CD14-positive monocyte (primary cell): Measurements from ENCODE around the gene MCM3AP. TPM values are rescaled to one million over a fixed set of nuclear protein-coding genes. Genes with fewer than 3 reads are reported as not detected.
"Not testable (repeated sequence)": the region's sequence is repeated elsewhere in the genome, so short reads cannot be mapped to it uniquely, and the experiment has no call there.

Experiments
- DNase-seq, 3 donors: peaks; one replicate each; pipeline ENCODE4 v3.0.0-alpha.2; 2011 to 2022
- H2AFZ ChIP-seq: 2 replicates; pipeline ENCODE4 v1.6.0; 2012; ENCODE audit warnings: mild to moderate bottlenecking, low read depth, low read length, inconsistent platforms; ENCODE audit not compliant: insufficient read depth, poor library complexity, severe bottlenecking
- H3K27ac ChIP-seq, 2 donors: 1 replicate in 1 of 2; 2 replicates in 1 of 2; pipeline ENCODE4 v1.5.1; 2012 to 2013; ENCODE audit warnings: low read length in 2 of 2, control low read depth in 1 of 2, inconsistent platforms in 1 of 2, low read depth in 1 of 2, mild to moderate bottlenecking in 1 of 2
- H3K27me3 ChIP-seq, 2 donors: one replicate each; pipeline versions ENCODE4 v1.6.0 to v1.6.1; 2011 to 2013; ENCODE audit warnings: low read length in 2 of 2; ENCODE audit not compliant: control insufficient read depth in 2 of 2, insufficient read depth in 2 of 2
- H3K36me3 ChIP-seq, 2 donors: replicated peaks in 1 of 2; 1 replicate in 1 of 2; 2 replicates in 1 of 2; pipeline versions ENCODE4 v1.5.1 to v1.6.1; 2012 to 2013; ENCODE audit warnings: low read length in 2 of 2, control low read depth in 1 of 2, inconsistent platforms in 1 of 2, mild to moderate bottlenecking in 1 of 2; ENCODE audit not compliant: insufficient read depth in 2 of 2, control insufficient read depth in 1 of 2
- H3K4me1 ChIP-seq, 2 donors: 1 replicate in 1 of 2; 2 replicates in 1 of 2; pipeline versions ENCODE4 v1.5.1 to v1.6.1; 2012 to 2013; ENCODE audit warnings: low read length in 2 of 2, control low read depth in 1 of 2, inconsistent platforms in 1 of 2, mild to moderate bottlenecking in 1 of 2, moderate library complexity in 1 of 2; ENCODE audit not compliant: insufficient read depth in 2 of 2, control insufficient read depth in 1 of 2
- H3K4me2 ChIP-seq: replicated peaks from 2 replicates; pipeline ENCODE3; 2012; ENCODE audit warnings: low read length, moderate library complexity, mild to moderate bottlenecking; ENCODE audit not compliant: poor library complexity, severe bottlenecking; ENCODE audit errors: extremely low read depth
- H3K4me3 ChIP-seq, 3 experiments: fragments of 200-600 bp in 1 of 3; sonication (generic) in 1 of 3; replicated peaks in 1 of 3; 1 replicate in 2 of 3; 2 replicates in 1 of 3; pipeline ENCODE4 v1.5.1; 2011 to 2013; ENCODE audit warnings: low read length in 3 of 3, mild to moderate bottlenecking in 3 of 3, control low read depth in 2 of 3, low read depth in 2 of 3, inconsistent platforms in 1 of 3, moderate library complexity in 1 of 3
- H3K79me2 ChIP-seq: 2 replicates; pipeline ENCODE4 v1.6.0; 2012; ENCODE audit warnings: mild to moderate bottlenecking, control low read depth, inconsistent platforms, low read length, moderate library complexity; ENCODE audit not compliant: insufficient read depth
- H3K9ac ChIP-seq: 2 replicates; pipeline ENCODE4 v1.6.0; 2017; ENCODE audit warnings: low read length, mild to moderate bottlenecking; ENCODE audit not compliant: insufficient read depth, poor library complexity, severe bottlenecking
- H3K9me3 ChIP-seq, 2 donors: replicated peaks in 1 of 2; 1 replicate in 1 of 2; 2 replicates in 1 of 2; pipeline versions ENCODE4 v1.5.1 to v1.6.1; 2012 to 2013; ENCODE audit warnings: low read length in 2 of 2, control low read depth in 1 of 2; ENCODE audit not compliant: control insufficient read depth in 1 of 2, insufficient read depth in 1 of 2
- H4K20me1 ChIP-seq: 2 replicates; pipeline ENCODE4 v1.6.0; 2012; ENCODE audit warnings: mild to moderate bottlenecking, low read length, control low read depth, moderate library complexity; ENCODE audit not compliant: insufficient read depth
- H3K27ac Mint-ChIP-seq, 7 donors: one replicate each; pipeline ENCODE4 v1.8.0; 2020; ENCODE audit warnings: mild to moderate bottlenecking in 7 of 7, mixed read lengths in 7 of 7, moderate library complexity in 6 of 7, inconsistent platforms in 2 of 7
- H3K27me3 Mint-ChIP-seq, 3 donors: one replicate each; pipeline ENCODE4 v1.8.0; 2021 to 2022; ENCODE audit warnings: low read depth in 3 of 3, mild to moderate bottlenecking in 3 of 3, mixed read lengths in 3 of 3, moderate library complexity in 3 of 3, inconsistent platforms in 1 of 3
- H3K36me3 Mint-ChIP-seq, 2 donors: one replicate each; pipeline ENCODE4 v1.8.0; 2020; ENCODE audit warnings: mixed read lengths in 2 of 2, inconsistent platforms in 1 of 2, mild to moderate bottlenecking in 1 of 2
- H3K4me1 Mint-ChIP-seq: one replicate; pipeline ENCODE4 v1.8.0; 2020; ENCODE audit warnings: mild to moderate bottlenecking, mixed read lengths
- H3K4me3 Mint-ChIP-seq, 2 donors: one replicate each; pipeline ENCODE4 v1.8.0; 2020; ENCODE audit warnings: mild to moderate bottlenecking in 2 of 2, mixed read lengths in 2 of 2, moderate library complexity in 1 of 2
- H3K9me3 Mint-ChIP-seq, 7 donors: one replicate each; pipeline ENCODE4 v1.8.0; 2020 to 2022; ENCODE audit warnings: mixed read lengths in 7 of 7, mild to moderate bottlenecking in 6 of 7, moderate library complexity in 6 of 7, inconsistent platforms in 2 of 7
- WGBS: methylation state at CpG from one replicate; pipeline ENCODE4 v1.1.5; 2013; ENCODE audit warnings: missing lambda C conversion rate; ENCODE audit not compliant: insufficient coverage; 5-methylcytosine and 5-hydroxymethylcytosine counted together
- intact Hi-C, 2 donors: fragments of 100-400 bp; cut with micrococcal nuclease; formaldehyde crosslinking; loops; one replicate each; pipeline versions ENCODE4 v1.15.0 to v1.15.1; 2023
- polyA plus RNA-seq, 3 donors: library from polyadenylated mRNA; depleted of rRNA in 1 of 3; unstranded in 2 of 3; stranded (reverse) in 1 of 3; fragments of 300-500 nt in 2 of 3; fragments of >200 nt in 1 of 3; fragmentation: Illumina TruSeq in 2 of 3; gene quantifications; 1 replicate in 2 of 3; 2 replicates in 1 of 3; pipeline ENCODE4 v1.2.3, GENCODE V29; 2012 to 2021
- TF ChIP-seq, protein P1 (sequence below): fragments of 200-600 bp; IDR thresholded peaks from one replicate; pipeline ENCODE4 v1.8.0; 2022; ENCODE audit warnings: antibody characterized with exemption, mild to moderate bottlenecking

MCM3AP gene
- polyA plus RNA-seq, 3 donors: 30.9 to 62.4 (median 32.7) TPM

GRCh38 chr21:46311568-46311967 lies 26.2 kb upstream of the MCM3AP start:
- Histone ChIP-seq H3K4me2 (no peak overlapping the region), H3K27me3 (no peaks in the 10 kb centered on the region), H3K9me3 (no peaks in the 10 kb centered on the region), H3K36me3 (peaks cover 22 to 65% of the 10 kb centered on the region in 2 donors), H2AFZ (no peak overlapping the region), H3K4me3 (no peak overlapping the region), H3K27ac (no peak overlapping the region), H3K79me2 (no peaks in the 10 kb centered on the region), H4K20me1 (no peaks in the 10 kb centered on the region), H3K9ac (no peak overlapping the region), H3K4me1 (no peaks in the 10 kb centered on the region)
- Mint-ChIP-seq H3K27ac (no peak overlapping the region), H3K36me3 (peaks cover 25 to 76% of the 10 kb centered on the region in 2 donors), H3K27me3 (no peaks in the 10 kb centered on the region), H3K9me3 (no peaks in the 10 kb centered on the region), H3K4me1 (no peaks in the 10 kb centered on the region), H3K4me3 (no peak overlapping the region)
- intact Hi-C loops: no loop called here
- no peak for DNase-seq
- TF ChIP-seq, protein P1, sequence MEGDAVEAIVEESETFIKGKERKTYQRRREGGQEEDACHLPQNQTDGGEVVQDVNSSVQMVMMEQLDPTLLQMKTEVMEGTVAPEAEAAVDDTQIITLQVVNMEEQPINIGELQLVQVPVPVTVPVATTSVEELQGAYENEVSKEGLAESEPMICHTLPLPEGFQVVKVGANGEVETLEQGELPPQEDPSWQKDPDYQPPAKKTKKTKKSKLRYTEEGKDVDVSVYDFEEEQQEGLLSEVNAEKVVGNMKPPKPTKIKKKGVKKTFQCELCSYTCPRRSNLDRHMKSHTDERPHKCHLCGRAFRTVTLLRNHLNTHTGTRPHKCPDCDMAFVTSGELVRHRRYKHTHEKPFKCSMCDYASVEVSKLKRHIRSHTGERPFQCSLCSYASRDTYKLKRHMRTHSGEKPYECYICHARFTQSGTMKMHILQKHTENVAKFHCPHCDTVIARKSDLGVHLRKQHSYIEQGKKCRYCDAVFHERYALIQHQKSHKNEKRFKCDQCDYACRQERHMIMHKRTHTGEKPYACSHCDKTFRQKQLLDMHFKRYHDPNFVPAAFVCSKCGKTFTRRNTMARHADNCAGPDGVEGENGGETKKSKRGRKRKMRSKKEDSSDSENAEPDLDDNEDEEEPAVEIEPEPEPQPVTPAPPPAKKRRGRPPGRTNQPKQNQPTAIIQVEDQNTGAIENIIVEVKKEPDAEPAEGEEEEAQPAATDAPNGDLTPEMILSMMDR: no peak

GRCh38 chr21:46310260-46310659 lies 24.8 kb upstream of the MCM3AP start:
- H3K27ac Mint-ChIP-seq, H3K4me3 ChIP-seq, DNase-seq, H2AFZ ChIP-seq, H3K79me2 ChIP-seq, H3K27me3 ChIP-seq, H3K9me3 ChIP-seq, H3K9ac ChIP-seq, H3K4me2 ChIP-seq, H3K4me3 Mint-ChIP-seq, H4K20me1 ChIP-seq, H3K27me3 Mint-ChIP-seq, H3K9me3 Mint-ChIP-seq, H3K4me1 ChIP-seq, intact Hi-C loops, H3K27ac ChIP-seq, H3K4me1 Mint-ChIP-seq: not testable (repeated sequence)
- no CpG with 5 or more reads among the region's 8 CpGs for WGBS
- H3K36me3 ChIP-seq: peaks cover 21 to 67% of the 10 kb centered on the region in 2 donors
- peaks cover 27 to 78% of the 10 kb centered on the region in 2 donors for H3K36me3 Mint-ChIP-seq
